Measurements from ENCODE around the gene COQ10A.

- TF ChIP-seq, protein P1, sequence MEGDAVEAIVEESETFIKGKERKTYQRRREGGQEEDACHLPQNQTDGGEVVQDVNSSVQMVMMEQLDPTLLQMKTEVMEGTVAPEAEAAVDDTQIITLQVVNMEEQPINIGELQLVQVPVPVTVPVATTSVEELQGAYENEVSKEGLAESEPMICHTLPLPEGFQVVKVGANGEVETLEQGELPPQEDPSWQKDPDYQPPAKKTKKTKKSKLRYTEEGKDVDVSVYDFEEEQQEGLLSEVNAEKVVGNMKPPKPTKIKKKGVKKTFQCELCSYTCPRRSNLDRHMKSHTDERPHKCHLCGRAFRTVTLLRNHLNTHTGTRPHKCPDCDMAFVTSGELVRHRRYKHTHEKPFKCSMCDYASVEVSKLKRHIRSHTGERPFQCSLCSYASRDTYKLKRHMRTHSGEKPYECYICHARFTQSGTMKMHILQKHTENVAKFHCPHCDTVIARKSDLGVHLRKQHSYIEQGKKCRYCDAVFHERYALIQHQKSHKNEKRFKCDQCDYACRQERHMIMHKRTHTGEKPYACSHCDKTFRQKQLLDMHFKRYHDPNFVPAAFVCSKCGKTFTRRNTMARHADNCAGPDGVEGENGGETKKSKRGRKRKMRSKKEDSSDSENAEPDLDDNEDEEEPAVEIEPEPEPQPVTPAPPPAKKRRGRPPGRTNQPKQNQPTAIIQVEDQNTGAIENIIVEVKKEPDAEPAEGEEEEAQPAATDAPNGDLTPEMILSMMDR (IDR thresholded peaks at IDR 0.05): no peak
- TF ChIP-seq POLR2A (IDR thresholded peaks at IDR 0.05): no peak
These were observed 41.8 kb upstream of the COQ10A start for GRCh38 chr12:56224954-56225353.

All from tibial nerve (tissue), 3 donors.